ENCODE data around the gene LRRN4CL.

- no peak for TF ChIP-seq EP300 (IDR thresholded peaks at IDR 0.05)
- TF ChIP-seq POLR2A (IDR thresholded peaks at IDR 0.05) = peak; percentile 30 to 35
- TF ChIP-seq, protein P1, sequence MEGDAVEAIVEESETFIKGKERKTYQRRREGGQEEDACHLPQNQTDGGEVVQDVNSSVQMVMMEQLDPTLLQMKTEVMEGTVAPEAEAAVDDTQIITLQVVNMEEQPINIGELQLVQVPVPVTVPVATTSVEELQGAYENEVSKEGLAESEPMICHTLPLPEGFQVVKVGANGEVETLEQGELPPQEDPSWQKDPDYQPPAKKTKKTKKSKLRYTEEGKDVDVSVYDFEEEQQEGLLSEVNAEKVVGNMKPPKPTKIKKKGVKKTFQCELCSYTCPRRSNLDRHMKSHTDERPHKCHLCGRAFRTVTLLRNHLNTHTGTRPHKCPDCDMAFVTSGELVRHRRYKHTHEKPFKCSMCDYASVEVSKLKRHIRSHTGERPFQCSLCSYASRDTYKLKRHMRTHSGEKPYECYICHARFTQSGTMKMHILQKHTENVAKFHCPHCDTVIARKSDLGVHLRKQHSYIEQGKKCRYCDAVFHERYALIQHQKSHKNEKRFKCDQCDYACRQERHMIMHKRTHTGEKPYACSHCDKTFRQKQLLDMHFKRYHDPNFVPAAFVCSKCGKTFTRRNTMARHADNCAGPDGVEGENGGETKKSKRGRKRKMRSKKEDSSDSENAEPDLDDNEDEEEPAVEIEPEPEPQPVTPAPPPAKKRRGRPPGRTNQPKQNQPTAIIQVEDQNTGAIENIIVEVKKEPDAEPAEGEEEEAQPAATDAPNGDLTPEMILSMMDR (IDR thresholded peaks at IDR 0.05) = no peak
- TF ChIP-seq POLR2AphosphoS5 (IDR thresholded peaks at IDR 0.05) = peak; percentile 68 to 83 (median 76)
These were observed at the start of gene LRRN4CL for GRCh38 chr11:62689421-62690183.
